Measurements from ENCODE around the gene ATF6. TPM values are rescaled to one million over a fixed set of nuclear protein-coding genes. Genes with fewer than 3 reads are reported as not detected.
"Not testable (repeated sequence)": the region's sequence is repeated elsewhere in the genome, so short reads cannot be mapped to it uniquely, and the experiment has no call there.

Gene ATF6
- total RNA-seq, 2 donors from 2014 or later: 21.3 to 24.9 TPM

DNA sequence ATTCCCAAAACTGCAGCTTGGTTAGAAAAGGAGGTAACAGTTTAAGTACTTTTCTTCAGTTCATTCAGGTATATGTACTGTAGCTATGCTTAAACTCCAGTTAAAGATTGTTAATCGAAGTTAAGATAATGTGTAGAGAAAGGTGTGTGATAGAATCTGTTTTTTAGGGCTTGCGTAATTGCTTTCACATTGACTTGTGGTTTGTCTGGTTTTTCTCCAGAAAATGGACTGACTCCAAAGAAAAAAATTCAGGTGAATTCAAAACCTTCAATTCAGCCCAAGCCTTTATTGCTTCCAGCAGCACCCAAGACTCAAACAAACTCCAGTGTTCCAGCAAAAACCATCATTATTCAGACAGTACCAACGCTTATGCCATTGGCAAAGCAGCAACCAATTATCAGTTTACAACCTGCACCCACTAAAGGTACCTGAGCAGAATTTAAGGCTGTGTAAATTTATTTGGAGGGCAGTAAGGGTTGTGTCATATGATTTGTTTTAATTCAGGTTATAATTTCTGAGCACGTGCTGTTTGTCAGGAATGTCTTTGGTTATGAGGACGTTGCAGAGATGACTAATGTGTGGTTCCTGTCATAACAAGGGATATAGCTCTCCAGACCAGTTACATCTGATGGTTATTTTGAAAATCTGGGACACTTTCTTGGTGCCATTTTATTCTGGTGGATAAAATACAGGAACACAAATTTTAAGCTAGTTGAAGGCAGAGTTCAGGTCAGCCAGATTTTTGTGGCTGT, 26.0 kb downstream of the ATF6 start:
- DNase-seq (ENCODE audit: low spot score in 2 of 2) (no peak), ATAC-seq (no peak)
- peaks cover 10 to 15% of the 10 kb centered on the region in 2 donors for H3K36me3 Mint-ChIP-seq
- no peaks in the 10 kb centered on the region for H3K9me3 Mint-ChIP-seq
- H3K27ac Mint-ChIP-seq: no peak overlapping the region

DNA sequence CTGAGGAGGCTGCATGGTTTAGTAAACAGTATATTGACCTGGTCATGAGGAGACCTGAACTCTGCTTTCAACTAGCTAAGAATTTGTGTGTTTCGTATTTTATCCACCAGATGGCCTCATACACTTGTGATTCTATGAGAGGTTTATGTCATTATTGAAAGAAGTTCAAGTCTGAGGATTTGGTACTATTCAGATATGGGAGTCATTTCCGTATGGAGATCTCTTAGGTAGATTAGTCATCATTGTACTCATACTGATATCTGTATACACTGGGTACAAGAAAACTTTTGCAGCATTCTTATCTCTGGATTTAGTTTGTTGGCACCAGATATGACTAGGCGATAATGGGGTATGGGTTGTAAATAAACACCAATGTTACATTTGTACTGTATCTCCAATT, 26.6 kb downstream of the ATF6 start:
- H3K36me3 Mint-ChIP-seq: peaks cover 10 to 21% of the 10 kb centered on the region in 2 donors
- no peak for DNase-seq (ENCODE audit: low spot score in 2 of 2)
- no peaks in the 10 kb centered on the region for H3K9me3 Mint-ChIP-seq
- ATAC-seq: peak; percentile 100
- peak overlapping the region in 1 of 2 donors; percentile 51 for H3K27ac Mint-ChIP-seq

GRCh38 chr1:161799792-161800191, 33.7 kb downstream of the ATF6 start:
- no peaks in the 10 kb centered on the region for H3K9me3 Mint-ChIP-seq
- peaks cover 8 to 20% of the 10 kb centered on the region in 2 donors for H3K36me3 Mint-ChIP-seq
- DNase-seq (ENCODE audit: low spot score in 2 of 2): no peak
- H3K27ac Mint-ChIP-seq: no peak overlapping the region
- ATAC-seq: no peak

- H3K27ac Mint-ChIP-seq: no peak overlapping the region
- ATAC-seq (no peak), DNase-seq (ENCODE audit: low spot score in 2 of 2) (no peak)
- H3K9me3 Mint-ChIP-seq: no peaks in the 10 kb centered on the region
- peaks cover 18 to 19% of the 10 kb centered on the region in 2 donors for H3K36me3 Mint-ChIP-seq
Measured at GRCh38 chr1:161801955-161802354, 35.8 kb downstream of the ATF6 start.

- H3K27ac Mint-ChIP-seq: no peak overlapping the region
- no peak for ATAC-seq
- no peak for DNase-seq (ENCODE audit: low spot score in 2 of 2)
- H3K9me3 Mint-ChIP-seq: no peaks in the 10 kb centered on the region
- peaks cover 9 to 18% of the 10 kb centered on the region in 2 donors for H3K36me3 Mint-ChIP-seq
Measured at GRCh38 chr1:161803181-161803580, 37.1 kb downstream of the ATF6 start.

DNA sequence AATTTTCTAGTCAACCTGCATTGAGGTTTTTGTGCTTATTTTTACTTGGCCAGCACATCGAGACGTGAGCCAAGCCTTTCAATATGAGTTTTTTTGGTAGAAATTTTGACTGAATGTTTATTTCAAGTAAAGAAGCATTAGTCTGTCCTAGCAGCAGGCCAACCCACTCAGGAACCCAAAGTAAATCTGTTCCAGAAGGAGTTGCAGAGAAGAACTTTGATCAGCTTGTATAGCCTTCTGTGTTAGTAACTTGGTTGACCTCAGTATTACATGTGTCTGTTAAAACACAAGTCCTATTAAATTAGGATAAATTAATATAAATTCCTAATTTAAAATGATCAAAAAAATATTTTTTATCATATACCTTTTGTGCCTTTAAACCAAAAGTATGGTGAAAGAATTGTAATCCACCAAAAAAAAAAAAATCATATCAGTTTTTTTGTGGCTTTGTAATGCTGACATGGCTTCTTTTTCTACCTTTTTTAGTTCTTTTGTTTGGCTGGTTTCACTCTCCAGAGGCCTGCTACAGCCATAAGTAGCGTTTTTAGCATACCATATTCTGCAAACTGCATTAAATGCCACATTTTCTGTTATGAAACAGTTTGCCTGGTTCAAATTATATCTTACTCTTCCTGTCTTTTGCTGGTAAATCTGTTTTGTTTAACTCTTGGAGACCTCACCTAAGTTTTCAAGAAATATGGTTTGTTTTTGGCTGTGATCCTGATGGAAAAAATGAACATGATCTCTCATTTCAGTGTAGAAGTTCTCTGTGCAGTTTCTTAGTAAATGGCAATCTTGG, 39.5 kb downstream of the ATF6 start:
- Mint-ChIP-seq H3K36me3 (peaks cover 33 to 34% of the 10 kb centered on the region in 2 donors), H3K27ac (peak overlapping the region; percentile 5 to 15), H3K9me3 (peaks cover 0 to 9% of the 10 kb centered on the region in 2 donors)
- ATAC-seq (peak in 1 of 2 donors; percentile 16), DNase-seq (ENCODE audit: low spot score in 2 of 2) (no peak)

- DNase-seq (ENCODE audit: low spot score in 2 of 2); H3K27ac Mint-ChIP-seq; ATAC-seq: not testable (repeated sequence)
- peaks cover 0 to 12% of the 10 kb centered on the region in 2 donors for H3K9me3 Mint-ChIP-seq
- peaks cover 30 to 40% of the 10 kb centered on the region in 2 donors for H3K36me3 Mint-ChIP-seq
Measured at GRCh38 chr1:161809202-161809601, 43.1 kb downstream of the ATF6 start.

DNA sequence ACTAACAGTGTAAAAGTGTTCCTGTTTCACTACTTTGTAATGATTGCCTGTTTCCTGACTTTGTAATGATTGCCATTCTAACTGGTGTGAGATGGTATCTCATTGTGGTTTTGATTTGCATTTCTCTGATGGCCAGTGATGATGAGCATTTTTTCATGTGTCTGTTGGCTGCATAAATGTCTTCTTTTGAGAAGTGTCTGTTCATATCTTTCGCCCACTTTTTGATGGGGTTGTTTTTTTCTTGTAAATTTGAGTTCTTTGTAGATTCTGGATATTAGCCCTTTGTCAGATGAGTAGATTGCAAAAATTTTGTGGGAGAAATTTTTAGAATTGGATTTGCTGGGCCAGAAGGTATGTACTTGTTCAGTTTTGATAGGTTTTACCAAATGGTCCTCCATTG, 43.5 kb downstream of the ATF6 start:
- Mint-ChIP-seq H3K9me3 (peaks cover 0 to 12% of the 10 kb centered on the region in 2 donors), H3K36me3 (peaks cover 30 to 40% of the 10 kb centered on the region in 2 donors)
- ATAC-seq; DNase-seq (ENCODE audit: low spot score in 2 of 2); H3K27ac Mint-ChIP-seq: not testable (repeated sequence)

DNA sequence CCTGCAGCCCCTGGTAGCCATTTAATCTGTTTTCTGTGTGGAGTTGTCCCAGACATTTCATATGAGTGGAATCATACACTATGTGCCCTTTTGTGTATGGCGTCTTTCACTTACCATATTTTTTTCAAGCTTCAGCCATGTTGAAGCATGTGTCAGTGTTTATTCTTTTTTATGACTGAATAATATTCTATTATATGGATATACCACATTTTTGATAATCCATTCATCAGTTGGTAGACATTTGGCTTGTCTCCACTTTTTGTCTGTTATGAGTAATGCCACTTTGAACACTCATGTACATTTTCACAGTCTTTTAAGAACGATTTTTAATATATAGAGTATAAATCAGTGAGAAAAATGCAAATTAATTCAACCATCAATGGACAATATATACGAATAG, 44.7 kb downstream of the ATF6 start:
- peaks cover 30 to 40% of the 10 kb centered on the region in 2 donors for H3K36me3 Mint-ChIP-seq
- peaks cover 0 to 12% of the 10 kb centered on the region in 2 donors for H3K9me3 Mint-ChIP-seq
- ATAC-seq (no peak), DNase-seq (ENCODE audit: low spot score in 2 of 2) (no peak)
- H3K27ac Mint-ChIP-seq: no peak overlapping the region

GRCh38 chr1:161816201-161816600, 50.1 kb downstream of the ATF6 start:
- no peak for ATAC-seq
- Mint-ChIP-seq H3K9me3 (no peaks in the 10 kb centered on the region), H3K27ac (no peak overlapping the region), H3K36me3 (peaks cover 3 to 16% of the 10 kb centered on the region in 2 donors)
- DNase-seq (ENCODE audit: low spot score in 2 of 2): no peak

GRCh38 chr1:161817176-161817730, 51.1 kb downstream of the ATF6 start:
- Mint-ChIP-seq H3K36me3 (peaks cover 6 to 7% of the 10 kb centered on the region in 2 donors), H3K27ac (no peak overlapping the region), H3K9me3 (no peaks in the 10 kb centered on the region)
- DNase-seq (ENCODE audit: low spot score in 2 of 2) (no peak), ATAC-seq (no peak)

DNA sequence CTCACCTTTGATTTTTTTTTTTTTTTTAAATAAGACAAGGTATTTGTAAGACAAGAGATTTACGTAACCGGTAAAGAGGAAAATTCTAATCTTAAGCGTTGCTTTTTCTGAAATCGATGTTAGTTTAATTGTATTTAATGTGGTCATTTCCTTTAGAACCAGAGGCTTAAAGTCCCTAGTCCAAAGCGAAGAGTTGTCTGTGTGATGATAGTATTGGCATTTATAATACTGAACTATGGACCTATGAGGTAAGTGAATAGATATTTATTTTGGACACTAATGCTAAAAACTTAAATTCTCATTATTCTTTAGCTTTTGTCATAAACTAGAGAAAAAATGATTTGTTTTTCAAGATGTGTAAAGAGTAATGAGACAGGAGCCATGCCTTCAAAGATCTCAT, 54.8 kb downstream of the ATF6 start:
- no peak for DNase-seq (ENCODE audit: low spot score in 2 of 2)
- no peak for ATAC-seq
- no peaks in the 10 kb centered on the region for H3K9me3 Mint-ChIP-seq
- no peak overlapping the region for H3K27ac Mint-ChIP-seq
- peaks cover 7 to 13% of the 10 kb centered on the region in 2 donors for H3K36me3 Mint-ChIP-seq

DNA sequence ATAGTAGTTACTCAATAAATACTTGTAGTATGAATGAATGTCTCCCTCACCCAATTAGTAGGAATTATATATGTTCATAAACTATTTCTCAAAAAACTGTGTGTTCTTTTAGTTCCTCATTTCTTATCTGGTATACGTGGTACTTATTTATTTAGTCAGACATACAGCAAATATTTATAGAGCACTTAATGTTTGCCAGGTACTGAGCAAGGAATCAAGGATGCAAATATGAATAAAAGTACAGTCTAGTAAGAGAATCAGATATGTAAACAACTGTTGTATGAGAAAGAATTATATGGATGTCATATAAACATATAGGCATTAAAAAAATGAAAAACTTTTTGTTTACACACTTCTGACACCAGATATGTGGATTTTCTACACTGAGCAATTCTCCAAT, 58.5 kb downstream of the ATF6 start:
- Mint-ChIP-seq H3K27ac (no peak overlapping the region), H3K36me3 (peaks cover 21 to 37% of the 10 kb centered on the region in 2 donors), H3K9me3 (no peaks in the 10 kb centered on the region)
- no peak for DNase-seq (ENCODE audit: low spot score in 2 of 2)
- ATAC-seq: no peak

- no peak for ATAC-seq
- no peak overlapping the region for H3K27ac Mint-ChIP-seq
Measured at GRCh38 chr1:161825831-161826230, 59.7 kb downstream of the ATF6 start.

GRCh38 chr1:161826478-161826877, 60.4 kb downstream of the ATF6 start:
- no peak overlapping the region for H3K27ac Mint-ChIP-seq
- ATAC-seq: no peak

More at GRCh38 chr1:161825831-161826230, 59.7 kb downstream of the ATF6 start:
- H3K9me3 Mint-ChIP-seq: no peaks in the 10 kb centered on the region
- no peak for DNase-seq (ENCODE audit: low spot score in 2 of 2)
- peaks cover 21 to 38% of the 10 kb centered on the region in 2 donors for H3K36me3 Mint-ChIP-seq

GRCh38 chr1:161827786-161828185, 61.7 kb downstream of the ATF6 start:
- Mint-ChIP-seq H3K27ac (no peak overlapping the region), H3K9me3 (no peaks in the 10 kb centered on the region), H3K36me3 (peaks cover 19 to 53% of the 10 kb centered on the region in 2 donors)
- ATAC-seq: no peak
- no peak for DNase-seq (ENCODE audit: low spot score in 2 of 2)

More at GRCh38 chr1:161826478-161826877, 60.4 kb downstream of the ATF6 start:
- DNase-seq (ENCODE audit: low spot score in 2 of 2): no peak
- Mint-ChIP-seq H3K36me3 (peaks cover 16 to 45% of the 10 kb centered on the region in 2 donors), H3K9me3 (no peaks in the 10 kb centered on the region)
